Measurements from ENCODE around the gene C1QTNF12.

GRCh38 chr1:1243266-1243660, 3.3 kb downstream of the C1QTNF12 start:
- TF ChIP-seq USF1 (IDR thresholded peaks at IDR 0.05): no peak
- TF ChIP-seq MAX (IDR thresholded peaks at IDR 0.05): no peak
- TF ChIP-seq YY1 (IDR thresholded peaks at IDR 0.05; ENCODE audit: low read depth): no peak
- TF ChIP-seq RAD21 (IDR thresholded peaks at IDR 0.05; ENCODE audit: low read depth): no peak
